Natural killer cell (primary cell): ENCODE measurements around the gene RAVER2. TPM values are rescaled to one million over a fixed set of nuclear protein-coding genes. Genes with fewer than 3 reads are reported as not detected.

Experiments used
- ATAC-seq, 3 donors: fragments of 150-1000 bp in 2 of 3; fragments of 200-7000 bp in 1 of 3; cut with Tn5 transposase; 1 replicate in 1 of 3; 2 replicates in 2 of 3; pipeline ENCODE4 v1.10.0; 2021; ENCODE audit warnings: mild to moderate bottlenecking in 2 of 3, moderate library complexity in 2 of 3
- DNase-seq, 2 donors: peaks; one replicate each; pipeline versions ENCODE4 v3.0.0 to v3.0.0-alpha.2; 2013 to 2021; ENCODE audit warnings: mixed read lengths in 1 of 2
- H3K27ac ChIP-seq: one replicate; pipeline ENCODE4 v1.5.1; 2013; ENCODE audit warnings: mild to moderate bottlenecking, low read length
- H3K27me3 ChIP-seq: one replicate; pipeline ENCODE4 v1.6.1; 2013; ENCODE audit warnings: low read length; ENCODE audit not compliant: control insufficient read depth, insufficient read depth
- H3K36me3 ChIP-seq: one replicate; pipeline ENCODE4 v1.6.1; 2013; ENCODE audit warnings: low read length; ENCODE audit not compliant: control insufficient read depth, insufficient read depth
- H3K4me1 ChIP-seq: one replicate; pipeline ENCODE4 v1.6.1; 2013; ENCODE audit warnings: low read length; ENCODE audit not compliant: control insufficient read depth, insufficient read depth
- H3K4me3 ChIP-seq: one replicate; pipeline ENCODE4 v1.5.1; 2013; ENCODE audit warnings: low read length
- H3K9me3 ChIP-seq: one replicate; pipeline ENCODE4 v1.6.1; 2013; ENCODE audit warnings: low read length; ENCODE audit not compliant: control insufficient read depth, insufficient read depth
- H3K27ac Mint-ChIP-seq, 2 donors: one replicate each; pipeline ENCODE4 v1.8.0; 2022; ENCODE audit warnings: mild to moderate bottlenecking in 2 of 2, mixed read lengths in 2 of 2, moderate library complexity in 1 of 2
- H3K27me3 Mint-ChIP-seq, 2 donors: one replicate each; pipeline ENCODE4 v1.8.0; 2022; ENCODE audit warnings: low read depth in 2 of 2, mixed read lengths in 2 of 2
- H3K36me3 Mint-ChIP-seq: one replicate; pipeline ENCODE4 v1.8.0; 2022; ENCODE audit warnings: mixed read lengths
- H3K4me1 Mint-ChIP-seq, 2 donors: one replicate each; pipeline ENCODE4 v1.8.0; 2022; ENCODE audit warnings: mixed read lengths in 2 of 2
- H3K4me3 Mint-ChIP-seq: one replicate; pipeline ENCODE4 v1.8.0; 2022; ENCODE audit warnings: mild to moderate bottlenecking, moderate library complexity, mixed read lengths
- H3K9me3 Mint-ChIP-seq, 2 donors: one replicate each; pipeline ENCODE4 v1.8.0; 2022; ENCODE audit warnings: mixed read lengths in 2 of 2
- WGBS: methylation state at CpG from one replicate; pipeline ENCODE4 v1.1.7; 2013; ENCODE audit warnings: missing lambda C conversion rate; ENCODE audit not compliant: insufficient coverage; 5-methylcytosine and 5-hydroxymethylcytosine counted together
- intact Hi-C: fragments of 100-400 bp; cut with micrococcal nuclease; formaldehyde crosslinking; loops from one replicate; pipeline ENCODE4 v1.14.2; 2022
- total RNA-seq, 4 donors: library from RNA; stranded (reverse); fragments of 120-200 nt in 1 of 4; gene quantifications; one replicate each; pipeline versions ENCODE4 v1.2.3 to v1.2.4, GENCODE V29; 2013 to 2022
- TF ChIP-seq, protein P1 (sequence below): fragments of 200-600 bp; IDR thresholded peaks from one replicate; pipeline ENCODE4 v1.8.0; 2022; ENCODE audit warnings: antibody characterized with exemption

RAVER2 gene
- total RNA-seq, 3 donors from 2014 or later (not counting 1 experiment from before 2014, with no cell fraction given) = 0.82 to 1.4 (median 1.2) TPM

DNA sequence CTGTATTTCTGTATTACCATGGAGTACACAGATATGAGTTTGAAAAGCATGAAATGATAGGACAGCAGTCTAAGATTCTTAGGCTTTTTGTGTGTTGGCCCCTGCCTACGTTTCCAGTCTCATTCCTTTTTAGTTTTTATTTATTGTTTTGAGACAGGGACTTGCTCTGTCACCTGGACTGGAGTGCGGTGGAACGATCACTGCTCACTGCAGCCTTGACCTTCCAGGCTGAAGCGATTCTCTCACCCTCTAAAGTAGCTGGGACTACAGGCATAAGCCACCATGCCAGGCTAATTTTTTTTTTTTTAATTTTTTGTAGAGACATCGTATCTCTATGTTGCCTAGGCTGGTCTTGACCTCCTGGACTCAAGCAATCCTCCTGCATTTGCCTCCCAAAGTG lies 3.8 kb downstream of the RAVER2 start:
- ATAC-seq (no peak), DNase-seq (no peak)
- Mint-ChIP-seq H3K4me1 (peaks cover 20% of the 10 kb centered on the region in 2 donors), H3K27me3 (peaks cover 0 to 8% of the 10 kb centered on the region in 2 donors), H3K9me3 (no peaks in the 10 kb centered on the region), H3K27ac (no peak overlapping the region), H3K36me3 (no peaks in the 10 kb centered on the region), H3K4me3 (no peak overlapping the region)
- intact Hi-C loops = loop anchor here (10.0 kb wide), 1 partner anchor 76 kb away; no protein-coding TSS in a partner anchor
- H3K36me3 ChIP-seq = no peaks in the 10 kb centered on the region
- H3K9me3 ChIP-seq = no peaks in the 10 kb centered on the region
- H3K27me3 ChIP-seq = no peaks in the 10 kb centered on the region
- TF ChIP-seq, protein P1, sequence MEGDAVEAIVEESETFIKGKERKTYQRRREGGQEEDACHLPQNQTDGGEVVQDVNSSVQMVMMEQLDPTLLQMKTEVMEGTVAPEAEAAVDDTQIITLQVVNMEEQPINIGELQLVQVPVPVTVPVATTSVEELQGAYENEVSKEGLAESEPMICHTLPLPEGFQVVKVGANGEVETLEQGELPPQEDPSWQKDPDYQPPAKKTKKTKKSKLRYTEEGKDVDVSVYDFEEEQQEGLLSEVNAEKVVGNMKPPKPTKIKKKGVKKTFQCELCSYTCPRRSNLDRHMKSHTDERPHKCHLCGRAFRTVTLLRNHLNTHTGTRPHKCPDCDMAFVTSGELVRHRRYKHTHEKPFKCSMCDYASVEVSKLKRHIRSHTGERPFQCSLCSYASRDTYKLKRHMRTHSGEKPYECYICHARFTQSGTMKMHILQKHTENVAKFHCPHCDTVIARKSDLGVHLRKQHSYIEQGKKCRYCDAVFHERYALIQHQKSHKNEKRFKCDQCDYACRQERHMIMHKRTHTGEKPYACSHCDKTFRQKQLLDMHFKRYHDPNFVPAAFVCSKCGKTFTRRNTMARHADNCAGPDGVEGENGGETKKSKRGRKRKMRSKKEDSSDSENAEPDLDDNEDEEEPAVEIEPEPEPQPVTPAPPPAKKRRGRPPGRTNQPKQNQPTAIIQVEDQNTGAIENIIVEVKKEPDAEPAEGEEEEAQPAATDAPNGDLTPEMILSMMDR = no peak
- no peak overlapping the region for H3K4me3 ChIP-seq
- H3K27ac ChIP-seq = no peak overlapping the region
- peaks cover 14% of the 10 kb centered on the region for H3K4me1 ChIP-seq
- WGBS = 87% methylated on average over 5 of the region's 5 CpGs

DNA sequence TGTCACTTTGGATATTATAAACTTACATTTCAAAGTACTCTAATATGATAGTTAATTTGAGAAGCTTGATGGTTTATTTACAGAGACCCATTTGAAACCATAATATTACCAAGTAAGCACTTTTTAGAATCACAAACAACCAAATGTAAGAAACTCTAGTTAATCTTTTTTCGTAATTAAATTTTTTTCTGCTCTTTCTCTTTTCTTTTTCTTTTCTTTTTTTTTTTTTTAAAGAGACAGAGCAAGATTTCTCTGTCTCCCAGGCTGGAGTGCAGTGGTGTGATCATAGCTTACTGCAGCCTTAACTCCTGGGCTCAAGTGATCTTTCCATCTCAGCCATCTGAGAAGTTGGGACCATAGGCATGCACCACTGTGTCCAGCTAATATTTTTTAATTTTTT lies 5.2 kb downstream of the RAVER2 start:
- DNase-seq = no peak
- no peaks in the 10 kb centered on the region for H3K36me3 Mint-ChIP-seq
- no peaks in the 10 kb centered on the region for H3K9me3 Mint-ChIP-seq
- TF ChIP-seq, protein P1 = no peak
- Histone ChIP-seq H3K9me3 (no peaks in the 10 kb centered on the region), H3K4me1 (peaks cover 6% of the 10 kb centered on the region), H3K36me3 (no peaks in the 10 kb centered on the region), H3K4me3 (no peak overlapping the region), H3K27me3 (no peaks in the 10 kb centered on the region), H3K27ac (no peak overlapping the region)
- WGBS = 100% methylated on average over 1 of the region's 1 CpG
- intact Hi-C loops = no loop called here
- H3K27ac Mint-ChIP-seq = no peak overlapping the region
- ATAC-seq = no peak
- no peak overlapping the region for H3K4me3 Mint-ChIP-seq
- H3K27me3 Mint-ChIP-seq = peaks cover 0 to 8% of the 10 kb centered on the region in 2 donors
- H3K4me1 Mint-ChIP-seq = peaks cover 13% of the 10 kb centered on the region in 2 donors

DNA sequence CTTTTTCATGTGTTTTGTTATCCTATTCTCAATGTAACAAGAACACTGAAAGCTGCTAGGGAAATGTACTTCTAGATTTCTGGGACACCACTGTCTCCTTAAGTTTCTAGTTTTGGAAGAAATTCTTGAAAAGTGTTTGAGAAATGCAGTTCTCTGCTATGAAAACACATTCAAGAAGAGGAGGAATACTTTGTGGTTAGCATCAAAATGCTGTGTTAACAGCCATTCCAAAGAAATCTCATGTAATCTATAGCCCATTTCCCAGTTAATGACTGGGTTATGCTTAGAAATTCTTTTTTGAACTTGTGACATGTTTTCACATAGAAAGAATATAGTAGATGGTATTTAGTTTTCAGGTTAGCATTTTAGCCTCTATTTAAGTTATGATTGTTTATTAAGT lies 6.0 kb downstream of the RAVER2 start:
- Histone ChIP-seq H3K4me3 (no peak overlapping the region), H3K36me3 (no peaks in the 10 kb centered on the region), H3K27me3 (no peaks in the 10 kb centered on the region), H3K4me1 (no peaks in the 10 kb centered on the region), H3K9me3 (no peaks in the 10 kb centered on the region), H3K27ac (no peak overlapping the region)
- intact Hi-C loops = no loop called here
- Mint-ChIP-seq H3K27ac (no peak overlapping the region), H3K9me3 (no peaks in the 10 kb centered on the region), H3K4me3 (no peak overlapping the region), H3K27me3 (peaks cover 0 to 8% of the 10 kb centered on the region in 2 donors), H3K4me1 (peaks cover 5 to 8% of the 10 kb centered on the region in 2 donors), H3K36me3 (no peaks in the 10 kb centered on the region)
- TF ChIP-seq, protein P1 = no peak
- no peak for DNase-seq
- no peak for ATAC-seq

DNA sequence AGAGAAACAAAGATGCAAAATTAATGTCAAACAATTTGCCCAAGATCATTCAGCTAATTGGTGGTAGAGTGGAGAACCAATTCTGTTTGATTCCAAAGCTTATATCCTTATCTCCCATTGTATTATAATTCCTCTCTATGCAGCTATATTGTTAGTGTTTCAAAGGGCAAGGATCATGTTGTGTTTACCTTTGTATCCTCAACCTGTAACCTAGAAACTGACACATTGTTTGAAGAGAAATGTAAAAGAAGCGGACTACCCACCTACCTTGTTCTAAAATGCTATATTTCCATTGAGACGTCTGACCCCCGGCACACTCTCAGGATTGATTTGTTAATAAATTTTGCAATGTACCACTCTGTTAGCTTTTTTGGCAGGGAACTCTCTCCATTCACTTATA lies 9.3 kb downstream of the RAVER2 start:
- no peaks in the 10 kb centered on the region for H3K9me3 ChIP-seq
- no peaks in the 10 kb centered on the region for H3K27me3 ChIP-seq
- no peak overlapping the region for H3K4me3 ChIP-seq
- H3K27ac ChIP-seq = no peak overlapping the region
- Mint-ChIP-seq H3K4me1 (no peaks in the 10 kb centered on the region), H3K27me3 (peaks cover 0 to 8% of the 10 kb centered on the region in 2 donors), H3K36me3 (no peaks in the 10 kb centered on the region), H3K4me3 (no peak overlapping the region), H3K27ac (no peak overlapping the region), H3K9me3 (no peaks in the 10 kb centered on the region)
- ATAC-seq = no peak
- no peaks in the 10 kb centered on the region for H3K36me3 ChIP-seq
- DNase-seq = no peak
- 100% methylated on average over 1 of the region's 3 CpGs for WGBS
- TF ChIP-seq, protein P1 = no peak
- no peaks in the 10 kb centered on the region for H3K4me1 ChIP-seq
- intact Hi-C loops = no loop called here
